Stomach (tissue), 9 donors: ENCODE measurements around the gene NEUROD1. TPM values are rescaled to one million over a fixed set of nuclear protein-coding genes. Genes with fewer than 3 reads are reported as not detected.

Experiments used
- DNase-seq, 2 donors: peaks; one replicate each; pipeline versions ENCODE4 v3.0.0 to v3.0.0-alpha.2; 2013 to 2019
- H3K27ac ChIP-seq, 5 donors: fragments of 200-600 bp in 4 of 5; sonication (generic) in 4 of 5; one replicate each; pipeline ENCODE4 v1.5.1; 2013 to 2019; ENCODE audit warnings: mild to moderate bottlenecking in 1 of 5, moderate library complexity in 1 of 5
- H3K27me3 ChIP-seq, 3 donors: fragments of 200-600 bp; sonication (generic); one replicate each; pipeline ENCODE4 v1.5.1; 2017 to 2019; ENCODE audit warnings: mixed run types in 1 of 3
- H3K36me3 ChIP-seq, 4 donors: fragments of 200-600 bp; sonication (generic); 1 replicate in 3 of 4; 2 replicates in 1 of 4; pipeline ENCODE4 v1.5.1; 2016 to 2019
- H3K4me1 ChIP-seq, 4 donors: fragments of 200-600 bp; sonication (generic); one replicate each; pipeline ENCODE4 v1.5.1; 2016 to 2019
- H3K4me3 ChIP-seq, 4 donors: fragments of 200-600 bp; sonication (generic) in 3 of 4; one replicate each; pipeline ENCODE4 v1.5.1; 2016 to 2019; ENCODE audit warnings: mild to moderate bottlenecking in 1 of 4
- H3K9me3 ChIP-seq, 4 donors: fragments of 200-600 bp; sonication (generic); one replicate each; pipeline ENCODE4 v1.5.1; 2016 to 2019
- EP300 ChIP-seq: sonication (generic); formaldehyde crosslinking; IDR thresholded peaks from one replicate; pipeline ENCODE4 v1.6.1; 2017; ENCODE audit warnings: antibody characterized with exemption
- POLR2A ChIP-seq, 4 donors: fragments of 450-650 bp; IDR thresholded peaks; one replicate each; pipeline ENCODE4 v1.6.1; 2016; ENCODE audit warnings: antibody characterized with exemption in 4 of 4, control low read depth in 2 of 4, mild to moderate bottlenecking in 1 of 4, moderate library complexity in 1 of 4
- POLR2AphosphoS5 ChIP-seq, 3 donors: sonication (generic); formaldehyde crosslinking; IDR thresholded peaks; one replicate each; pipeline ENCODE4 v1.6.1; 2016; ENCODE audit warnings: antibody characterized with exemption in 3 of 3
- WGBS, 5 donors: extraction: QIAGEN DNeasy Blood & Tissue Kit in 3 of 5; methylation state at CpG; one replicate each; pipeline versions ENCODE4 v1.1.5 to v1.1.7; 2013 to 2018; 5-methylcytosine and 5-hydroxymethylcytosine counted together
- intact Hi-C: fragments of 100-400 bp; cut with DNase I; formaldehyde crosslinking; loops from one replicate; pipeline ENCODE4 v1.15.1; 2023; ENCODE audit warnings: low total_unique reads
- polyA plus RNA-seq, 3 donors: library from polyadenylated mRNA; stranded (reverse); fragments of 200-250 nt; gene quantifications; one replicate each; pipeline ENCODE4 v1.2.3, GENCODE V29; 2013
- total RNA-seq, 5 donors: library from RNA; depleted of rRNA; stranded (reverse); fragments of >200 nt; gene quantifications; one replicate each; pipeline versions ENCODE4 v1.1.0 to v1.2.3, GENCODE V29; 2014 to 2016
- TF ChIP-seq, protein P1 (sequence below), 7 experiments: fragments of 450-650 bp in 4 of 7; fragments of 200-600 bp in 3 of 7; sonication (generic) in 3 of 7; IDR thresholded peaks; one replicate each; pipeline ENCODE4 v1.5.1; 2016 to 2019; ENCODE audit warnings: antibody characterized with exemption in 7 of 7, control low read depth in 2 of 7, mild to moderate bottlenecking in 1 of 7
- donor health status: healthy with polysubstance abuse.
- donor health status: Bipolar disorder and iron deficiency.
- donor health status: healthy.

NEUROD1 gene
- total and polyA plus RNA-seq, 8 donors, result 0.55 to 3.6 (median 1.2) TPM; not detected in 3

- H3K36me3 ChIP-seq, result no peaks in the 10 kb centered on the region
- TF ChIP-seq, protein P1, sequence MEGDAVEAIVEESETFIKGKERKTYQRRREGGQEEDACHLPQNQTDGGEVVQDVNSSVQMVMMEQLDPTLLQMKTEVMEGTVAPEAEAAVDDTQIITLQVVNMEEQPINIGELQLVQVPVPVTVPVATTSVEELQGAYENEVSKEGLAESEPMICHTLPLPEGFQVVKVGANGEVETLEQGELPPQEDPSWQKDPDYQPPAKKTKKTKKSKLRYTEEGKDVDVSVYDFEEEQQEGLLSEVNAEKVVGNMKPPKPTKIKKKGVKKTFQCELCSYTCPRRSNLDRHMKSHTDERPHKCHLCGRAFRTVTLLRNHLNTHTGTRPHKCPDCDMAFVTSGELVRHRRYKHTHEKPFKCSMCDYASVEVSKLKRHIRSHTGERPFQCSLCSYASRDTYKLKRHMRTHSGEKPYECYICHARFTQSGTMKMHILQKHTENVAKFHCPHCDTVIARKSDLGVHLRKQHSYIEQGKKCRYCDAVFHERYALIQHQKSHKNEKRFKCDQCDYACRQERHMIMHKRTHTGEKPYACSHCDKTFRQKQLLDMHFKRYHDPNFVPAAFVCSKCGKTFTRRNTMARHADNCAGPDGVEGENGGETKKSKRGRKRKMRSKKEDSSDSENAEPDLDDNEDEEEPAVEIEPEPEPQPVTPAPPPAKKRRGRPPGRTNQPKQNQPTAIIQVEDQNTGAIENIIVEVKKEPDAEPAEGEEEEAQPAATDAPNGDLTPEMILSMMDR (IDR thresholded peaks at IDR 0.05), result no peak
- TF ChIP-seq POLR2AphosphoS5 (IDR thresholded peaks at IDR 0.05) (no peak), POLR2A (IDR thresholded peaks at IDR 0.05) (no peak), EP300 (no peak)
- peaks cover 0 to 5% (median 0%) of the 10 kb centered on the region in 3 donors for H3K27me3 ChIP-seq
- DNase-seq, result no peak
- H3K4me3 ChIP-seq, result no peak overlapping the region
- no peaks in the 10 kb centered on the region for H3K9me3 ChIP-seq
- no peaks in the 10 kb centered on the region for H3K4me1 ChIP-seq
- 72 to 79% (median 75%) methylated on average over 2 of the region's 2 CpGs for WGBS, 5 donors
- intact Hi-C loops, result no loop called here
- H3K27ac ChIP-seq, result no peak overlapping the region
Observed at GRCh38 chr2:181648478-181649155, 31.7 kb downstream of the NEUROD1 start.

DNA sequence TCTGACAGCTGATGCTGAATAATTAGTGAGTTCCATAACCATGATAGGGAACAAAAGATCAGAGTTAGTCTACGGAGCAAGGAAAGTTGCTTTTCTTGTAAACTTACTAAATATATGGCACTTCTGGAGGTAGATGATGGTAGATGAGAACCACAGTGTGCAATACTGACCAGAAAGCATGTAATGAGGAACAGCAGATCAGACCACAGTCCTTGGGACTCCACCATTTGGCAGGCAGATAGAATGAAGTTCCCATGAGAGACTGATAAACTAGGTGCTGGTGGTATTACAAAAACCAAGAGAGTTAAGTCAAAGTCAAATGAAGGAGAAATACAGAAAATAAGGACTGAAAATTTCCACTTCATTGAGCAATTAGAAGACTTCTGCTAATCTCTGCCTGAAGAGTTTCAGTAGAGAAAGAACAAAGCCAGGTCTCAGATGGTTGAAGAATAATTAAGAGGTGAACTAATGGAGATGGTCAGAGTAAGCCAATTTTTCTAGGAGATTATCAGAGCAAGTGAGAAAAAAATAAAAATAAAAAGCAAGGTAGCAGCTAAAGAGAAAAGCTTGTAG, 33.8 kb downstream of the NEUROD1 start:
- Histone ChIP-seq H3K27me3 (peaks cover 0 to 5% (median 0%) of the 10 kb centered on the region in 3 donors), H3K27ac (no peak overlapping the region), H3K9me3 (no peaks in the 10 kb centered on the region), H3K36me3 (no peaks in the 10 kb centered on the region), H3K4me3 (no peak overlapping the region), H3K4me1 (no peaks in the 10 kb centered on the region)
- TF ChIP-seq POLR2AphosphoS5 (IDR thresholded peaks at IDR 0.05) (no peak), EP300 (no peak), POLR2A (IDR thresholded peaks at IDR 0.05) (no peak)
- TF ChIP-seq, protein P1 (IDR thresholded peaks at IDR 0.05), result no peak
- 68 to 88% (median 74%) methylated on average over 1 of the region's 1 CpG for WGBS, 5 donors
- no peak for DNase-seq
- intact Hi-C loops, result no loop called here

DNA sequence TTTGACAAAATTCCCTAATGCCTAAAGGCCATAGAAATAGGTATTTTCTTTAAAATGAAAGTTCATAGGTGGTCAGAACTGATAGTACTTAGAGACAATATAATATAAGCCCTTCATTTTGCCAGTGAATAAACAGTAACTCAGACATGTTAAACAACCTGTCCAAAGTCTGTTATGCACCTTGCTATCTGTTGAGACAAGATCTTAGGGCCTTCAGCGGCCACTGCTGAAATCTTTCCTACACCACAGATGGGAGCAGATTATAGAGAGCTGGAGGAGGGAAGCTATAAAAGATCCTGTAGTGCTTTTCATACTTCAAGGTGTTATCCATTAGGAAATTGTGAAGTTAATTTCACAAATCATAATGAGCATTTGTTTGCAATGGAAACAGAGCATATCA, 37.2 kb downstream of the NEUROD1 start:
- H3K9me3 ChIP-seq, result no peaks in the 10 kb centered on the region
- H3K27ac ChIP-seq, result no peak overlapping the region
- no peak for TF ChIP-seq POLR2AphosphoS5 (IDR thresholded peaks at IDR 0.05)
- TF ChIP-seq POLR2A (IDR thresholded peaks at IDR 0.05), result no peak
- no peak for TF ChIP-seq EP300
- TF ChIP-seq, protein P1 (IDR thresholded peaks at IDR 0.05), result no peak
- intact Hi-C loops, result no loop called here
- no peaks in the 10 kb centered on the region for H3K36me3 ChIP-seq
- 70 to 88% (median 78%) methylated on average over 1 of the region's 1 CpG for WGBS, 5 donors
- peaks cover 0 to 8% (median 0%) of the 10 kb centered on the region in 4 donors for H3K4me1 ChIP-seq
- H3K4me3 ChIP-seq, result no peak overlapping the region
- H3K27me3 ChIP-seq, result peaks cover 0 to 5% (median 0%) of the 10 kb centered on the region in 3 donors
- DNase-seq, result no peak

- 57 to 74% (median 68%) methylated on average over 4 of the region's 4 CpGs for WGBS, 5 donors
- H3K4me3 ChIP-seq, result no peak overlapping the region
- peaks cover 0 to 8% (median 0%) of the 10 kb centered on the region in 4 donors for H3K4me1 ChIP-seq
- H3K27me3 ChIP-seq, result peaks cover 0 to 5% (median 0%) of the 10 kb centered on the region in 3 donors
- TF ChIP-seq EP300 (no peak), POLR2A (IDR thresholded peaks at IDR 0.05) (no peak), POLR2AphosphoS5 (IDR thresholded peaks at IDR 0.05) (no peak)
- TF ChIP-seq, protein P1 (IDR thresholded peaks at IDR 0.05), result no peak
- intact Hi-C loops, result no loop called here
- DNase-seq, result no peak
- H3K27ac ChIP-seq, result no peak overlapping the region
- no peaks in the 10 kb centered on the region for H3K36me3 ChIP-seq
- no peaks in the 10 kb centered on the region for H3K9me3 ChIP-seq
Observed at GRCh38 chr2:181642086-181642485, 38.2 kb downstream of the NEUROD1 start.
